Ovary (tissue), 3 donors: ENCODE data around the gene ADGRF5.

Source experiments
- CTCF ChIP-seq, 3 donors: fragments of 450-650 bp in 2 of 3; fragments of 200-600 bp in 1 of 3; IDR thresholded peaks; one replicate each; pipeline versions ENCODE4 v1.5.1 to v1.8.0; 2016 to 2022; ENCODE audit warnings: antibody characterized with exemption in 3 of 3, mild to moderate bottlenecking in 1 of 3
- POLR2A ChIP-seq: fragments of 450-650 bp; IDR thresholded peaks from one replicate; pipeline ENCODE4 v1.6.1; 2017; ENCODE audit warnings: antibody characterized with exemption, mild to moderate bottlenecking, moderate library complexity
- donor health status: DM: no; HTN: no; CAD: no.

- TF ChIP-seq CTCF (IDR thresholded peaks at IDR 0.05) (no peak), POLR2A (no peak)
These were observed 9.7 kb upstream of the ADGRF5 start for GRCh38 chr6:46931416-46931815.
